ENCODE results near the gene P2RX1. TPM values are rescaled to one million over a fixed set of nuclear protein-coding genes. Genes with fewer than 3 reads are reported as not detected.
A peak's percentile ranks its signal among the peaks of the same experiment; 100 is the strongest.

The P2RX1 gene
- polyA plus RNA-seq, 3 donors, result 22.9 to 117 (median 33.8) TPM

- H3K9me3 Mint-ChIP-seq, result no peaks in the 10 kb centered on the region
- H3K4me1 Mint-ChIP-seq, result peaks cover 23% of the 10 kb centered on the region
- intact Hi-C loops (cut with micrococcal nuclease), result no loop called here
- no peaks in the 10 kb centered on the region for H3K27me3 Mint-ChIP-seq (ENCODE audit: low read depth in 3 of 3)
- Histone ChIP-seq H3K79me2 (ENCODE audit: insufficient read depth, low read length) (peaks cover 66% of the 10 kb centered on the region), H3K27ac (ENCODE audit: low read depth in 1 of 2, low read length in 2 of 2) (no peak overlapping the region), H3K9me3 (replicated peaks in 1 of 2; ENCODE audit: control insufficient read depth in 1 of 2, insufficient read depth in 1 of 2, low read length in 2 of 2) (no peaks in the 10 kb centered on the region), H3K4me3 (replicated peaks in 1 of 3; ENCODE audit: low read depth in 2 of 3, low read length in 3 of 3) (no peak overlapping the region), H4K20me1 (ENCODE audit: insufficient read depth, low read length) (peaks cover 48% of the 10 kb centered on the region), H2AFZ (ENCODE audit: insufficient read depth, low read depth, low read length, poor library complexity, severe bottlenecking) (no peak overlapping the region), H3K4me2 (replicated peaks; ENCODE audit: extremely low read depth, low read length, poor library complexity, severe bottlenecking) (no peak overlapping the region), H3K9ac (ENCODE audit: insufficient read depth, low read length, poor library complexity, severe bottlenecking) (no peak overlapping the region), H3K4me1 (ENCODE audit: control insufficient read depth in 1 of 2, insufficient read depth in 2 of 2, low read length in 2 of 2) (peaks cover 9 to 16% of the 10 kb centered on the region in 2 donors), H3K27me3 (ENCODE audit: control insufficient read depth in 2 of 2, insufficient read depth in 2 of 2, low read length in 2 of 2) (no peaks in the 10 kb centered on the region), H3K36me3 (replicated peaks in 1 of 2; ENCODE audit: control insufficient read depth in 1 of 2, insufficient read depth in 2 of 2, low read length in 2 of 2) (peaks cover 15 to 44% of the 10 kb centered on the region in 2 donors)
- WGBS (ENCODE audit: insufficient coverage), result 88% methylated on average over 5 of the region's 10 CpGs
- H3K4me3 Mint-ChIP-seq, result no peak overlapping the region
- peak in 2 of 3 donors; percentile 5 to 59 for DNase-seq
- peak overlapping the region in 5 of 7 donors; percentile 55 to 71 (median 61) for H3K27ac Mint-ChIP-seq
- peaks cover 41 to 55% of the 10 kb centered on the region in 2 donors for H3K36me3 Mint-ChIP-seq
- TF ChIP-seq CTCF (IDR thresholded peaks at IDR 0.05), result no peak
Observed at GRCh38 chr17:3955673-3955988, 39.4 kb upstream of the P2RX1 start.

- H3K9me3 Mint-ChIP-seq, result no peaks in the 10 kb centered on the region
- Histone ChIP-seq H3K79me2 (ENCODE audit: insufficient read depth, low read length) (peaks cover 61% of the 10 kb centered on the region), H3K27me3 (ENCODE audit: control insufficient read depth in 2 of 2, insufficient read depth in 2 of 2, low read length in 2 of 2) (no peaks in the 10 kb centered on the region), H3K4me2 (replicated peaks; ENCODE audit: extremely low read depth, low read length, poor library complexity, severe bottlenecking) (no peak overlapping the region), H3K36me3 (replicated peaks in 1 of 2; ENCODE audit: control insufficient read depth in 1 of 2, insufficient read depth in 2 of 2, low read length in 2 of 2) (peaks cover 19 to 49% of the 10 kb centered on the region in 2 donors), H3K4me3 (replicated peaks in 1 of 3; ENCODE audit: low read depth in 2 of 3, low read length in 3 of 3) (no peak overlapping the region), H4K20me1 (ENCODE audit: insufficient read depth, low read length) (peaks cover 45% of the 10 kb centered on the region), H3K4me1 (ENCODE audit: control insufficient read depth in 1 of 2, insufficient read depth in 2 of 2, low read length in 2 of 2) (peaks cover 4 to 11% of the 10 kb centered on the region in 2 donors), H3K9me3 (replicated peaks in 1 of 2; ENCODE audit: control insufficient read depth in 1 of 2, insufficient read depth in 1 of 2, low read length in 2 of 2) (no peaks in the 10 kb centered on the region), H3K9ac (ENCODE audit: insufficient read depth, low read length, poor library complexity, severe bottlenecking) (no peak overlapping the region), H2AFZ (ENCODE audit: insufficient read depth, low read depth, low read length, poor library complexity, severe bottlenecking) (no peak overlapping the region), H3K27ac (ENCODE audit: low read depth in 1 of 2, low read length in 2 of 2) (peak overlapping the region in 1 of 2 donors; percentile 41)
- no peak for DNase-seq
- no peaks in the 10 kb centered on the region for H3K27me3 Mint-ChIP-seq (ENCODE audit: low read depth in 3 of 3)
- H3K27ac Mint-ChIP-seq, result peak overlapping the region in 5 of 7 donors; percentile 61 to 83 (median 63)
- WGBS (ENCODE audit: insufficient coverage), result 83% methylated on average over 14 of the region's 18 CpGs
- no peak for TF ChIP-seq CTCF (IDR thresholded peaks at IDR 0.05)
- H3K4me1 Mint-ChIP-seq, result peaks cover 18% of the 10 kb centered on the region
- H3K4me3 Mint-ChIP-seq, result no peak overlapping the region
- intact Hi-C loops (cut with micrococcal nuclease), result no loop called here
- H3K36me3 Mint-ChIP-seq, result peaks cover 41 to 55% of the 10 kb centered on the region in 2 donors
Observed at GRCh38 chr17:3954976-3955672, 38.9 kb upstream of the P2RX1 start.

Data from CD14-positive monocyte (primary cell).